ENCODE results near the gene NEIL1. TPM values are rescaled to one million over a fixed set of nuclear protein-coding genes. Genes with fewer than 3 reads are reported as not detected.

NEIL1 gene
- total and polyA plus RNA-seq, 10 of the 15 experiments (the other 5 are each of a cell fraction or from before 2014, with no cell fraction given) = 0.10 to 2.3 (median 0.66) TPM

- FAIRE-seq = no peak
- H4K20me1 ChIP-seq (ENCODE audit: control insufficient read depth, insufficient read depth) = no peaks in the 10 kb centered on the region
- H2AFZ ChIP-seq (ENCODE audit: control insufficient read depth, low read depth, low read length) = no peak overlapping the region
- in situ Hi-C loops (cut with MboI) (no loop called here), intact Hi-C loops (cut with micrococcal nuclease; ENCODE audit: unreplicated experiment) (no loop called here)
- ChIA-PET POLR2A (interaction anchor here (0.5 kb wide), 1 partner anchor 178 kb away, joined by 3 read pairs; no protein-coding TSS in a partner anchor), RAD21 (ENCODE audit: unreplicated experiment) (no interaction called here), CTCF (no interaction called here), SMC1A (ENCODE audit: uncharacterized antibody, unreplicated experiment) (no interaction called here)
- no peak overlapping the region for H3K27ac ChIP-seq (ENCODE audit: control insufficient read depth, insufficient read depth)
- H3K4me2 ChIP-seq (ENCODE audit: control insufficient read depth, insufficient read depth) = no peak overlapping the region
- BruUV-seq (replicated peaks) = no TSS peak
- H3K9ac ChIP-seq (ENCODE audit: control insufficient read depth, insufficient read depth, low read length) = no peak overlapping the region
- no peaks in the 10 kb centered on the region for H3K27me3 ChIP-seq (replicated peaks in 1 of 2; ENCODE audit: control insufficient read depth in 2 of 2, insufficient read depth in 2 of 2, low read length in 1 of 2)
- H3K79me2 ChIP-seq (ENCODE audit: control insufficient read depth, insufficient read depth, low read length) = no peaks in the 10 kb centered on the region
- no peaks in the 10 kb centered on the region for H3K4me1 ChIP-seq (ENCODE audit: control insufficient read depth, insufficient read depth, low read length)
- ATAC-seq = no peak
- H3K9me3 ChIP-seq (replicated peaks; ENCODE audit: control insufficient read depth, insufficient read depth, low read length) = no peaks in the 10 kb centered on the region; the same call in 2 of the 3 replicates
- no peaks in the 10 kb centered on the region; a peak in 3 of 4 replicates for H3K36me3 ChIP-seq (ENCODE audit: control insufficient read depth in 2 of 2, insufficient read depth in 2 of 2, low read length in 1 of 2)
- DNase-seq (ENCODE audit: low read depth, low spot score) = no peak
- 96% methylated on average over 20 of the region's 20 CpGs for WGBS (ENCODE audit: insufficient coverage, insufficient replicate concordance, low lambda C conversion rate, missing lambda C conversion rate)
- TF ChIP-seq, protein P1, sequence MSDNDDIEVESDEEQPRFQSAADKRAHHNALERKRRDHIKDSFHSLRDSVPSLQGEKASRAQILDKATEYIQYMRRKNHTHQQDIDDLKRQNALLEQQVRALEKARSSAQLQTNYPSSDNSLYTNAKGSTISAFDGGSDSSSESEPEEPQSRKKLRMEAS (IDR thresholded peaks at IDR 0.05; ENCODE audit: low read depth, low read length) = no peak
- no peak for TF ChIP-seq RAD51 (IDR thresholded peaks at IDR 0.05)
- TF ChIP-seq NFXL1 (IDR thresholded peaks at IDR 0.05; ENCODE audit: borderline replicate concordance) = no peak
- TF ChIP-seq IRF3 (IDR thresholded peaks at IDR 0.05) = no peak
- 0 out of 2 replicates have a peak, but pooled peaks have one; percentile 30 for TF ChIP-seq POLR2AphosphoS5 (IDR thresholded peaks at IDR 0.05; ENCODE audit: low read length)
- TF ChIP-seq, protein P2, sequence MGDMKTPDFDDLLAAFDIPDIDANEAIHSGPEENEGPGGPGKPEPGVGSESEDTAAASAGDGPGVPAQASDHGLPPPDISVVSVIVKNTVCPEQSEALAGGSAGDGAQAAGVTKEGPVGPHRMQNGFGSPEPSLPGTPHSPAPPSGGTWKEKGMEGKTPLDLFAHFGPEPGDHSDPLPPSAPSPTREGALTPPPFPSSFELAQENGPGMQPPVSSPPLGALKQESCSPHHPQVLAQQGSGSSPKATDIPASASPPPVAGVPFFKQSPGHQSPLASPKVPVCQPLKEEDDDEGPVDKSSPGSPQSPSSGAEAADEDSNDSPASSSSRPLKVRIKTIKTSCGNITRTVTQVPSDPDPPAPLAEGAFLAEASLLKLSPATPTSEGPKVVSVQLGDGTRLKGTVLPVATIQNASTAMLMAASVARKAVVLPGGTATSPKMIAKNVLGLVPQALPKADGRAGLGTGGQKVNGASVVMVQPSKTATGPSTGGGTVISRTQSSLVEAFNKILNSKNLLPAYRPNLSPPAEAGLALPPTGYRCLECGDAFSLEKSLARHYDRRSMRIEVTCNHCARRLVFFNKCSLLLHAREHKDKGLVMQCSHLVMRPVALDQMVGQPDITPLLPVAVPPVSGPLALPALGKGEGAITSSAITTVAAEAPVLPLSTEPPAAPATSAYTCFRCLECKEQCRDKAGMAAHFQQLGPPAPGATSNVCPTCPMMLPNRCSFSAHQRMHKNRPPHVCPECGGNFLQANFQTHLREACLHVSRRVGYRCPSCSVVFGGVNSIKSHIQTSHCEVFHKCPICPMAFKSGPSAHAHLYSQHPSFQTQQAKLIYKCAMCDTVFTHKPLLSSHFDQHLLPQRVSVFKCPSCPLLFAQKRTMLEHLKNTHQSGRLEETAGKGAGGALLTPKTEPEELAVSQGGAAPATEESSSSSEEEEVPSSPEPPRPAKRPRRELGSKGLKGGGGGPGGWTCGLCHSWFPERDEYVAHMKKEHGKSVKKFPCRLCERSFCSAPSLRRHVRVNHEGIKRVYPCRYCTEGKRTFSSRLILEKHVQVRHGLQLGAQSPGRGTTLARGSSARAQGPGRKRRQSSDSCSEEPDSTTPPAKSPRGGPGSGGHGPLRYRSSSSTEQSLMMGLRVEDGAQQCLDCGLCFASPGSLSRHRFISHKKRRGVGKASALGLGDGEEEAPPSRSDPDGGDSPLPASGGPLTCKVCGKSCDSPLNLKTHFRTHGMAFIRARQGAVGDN (IDR thresholded peaks at IDR 0.05) = no peak
- TF ChIP-seq BHLHE40 (IDR thresholded peaks at IDR 0.05; ENCODE audit: borderline replicate concordance in 1 of 2, low read depth in 2 of 2, low read length in 1 of 2) = no peak
- TF ChIP-seq KLF5 (IDR thresholded peaks at IDR 0.05; ENCODE audit: partially characterized antibody) = no peak
- no peak overlapping the region for H3K4me3 ChIP-seq
Observed at GRCh38 chr15:75356517-75356916, 9.7 kb downstream of the NEIL1 start.
